Upper lobe of left lung (tissue), 6 donors: ENCODE results near the gene LYPD1. TPM values are rescaled to one million over a fixed set of nuclear protein-coding genes. Genes with fewer than 3 reads are reported as not detected.
A peak's percentile ranks its signal among the peaks of the same experiment; 100 is the strongest.

Experiments used
- ATAC-seq, 2 donors: fragments of 200-7000 bp; cut with Tn5 transposase; one replicate each; pipeline ENCODE4 v1.9.1; 2022; ENCODE audit warnings: mild to moderate bottlenecking in 2 of 2, moderate library complexity in 2 of 2; ENCODE audit not compliant: low FRiP score in 2 of 2
- DNase-seq, 2 donors: peaks; one replicate each; pipeline ENCODE4 v3.0.0-alpha.2; 2019 to 2020
- H3K27ac ChIP-seq, 4 donors: fragments of 200-600 bp; sonication (generic); one replicate each; pipeline ENCODE4 v1.5.1; 2016 to 2019
- H3K27me3 ChIP-seq, 4 donors: fragments of 200-600 bp; sonication (generic); one replicate each; pipeline ENCODE4 v1.5.1; 2017 to 2019
- H3K36me3 ChIP-seq, 4 donors: fragments of 200-600 bp; sonication (generic); one replicate each; pipeline ENCODE4 v1.5.1; 2016 to 2019
- H3K4me1 ChIP-seq, 4 donors: fragments of 200-600 bp; sonication (generic); one replicate each; pipeline ENCODE4 v1.5.1; 2018 to 2019
- H3K4me3 ChIP-seq, 4 donors: fragments of 200-600 bp; sonication (generic); one replicate each; pipeline ENCODE4 v1.5.1; 2017 to 2019; ENCODE audit warnings: mild to moderate bottlenecking in 2 of 4, moderate library complexity in 1 of 4
- H3K9me3 ChIP-seq, 4 donors: fragments of 200-600 bp; sonication (generic); one replicate each; pipeline ENCODE4 v1.5.1; 2018 to 2019
- EP300 ChIP-seq, 4 donors: sonication (generic); formaldehyde crosslinking; IDR thresholded peaks; one replicate each; pipeline ENCODE4 v1.5.1; 2017; ENCODE audit warnings: antibody characterized with exemption in 4 of 4, control low read depth in 2 of 4
- POLR2A ChIP-seq, 4 donors: fragments of 450-650 bp; IDR thresholded peaks; one replicate each; pipeline ENCODE4 v1.5.1; 2016 to 2017; ENCODE audit warnings: antibody characterized with exemption in 4 of 4, mild to moderate bottlenecking in 2 of 4
- POLR2AphosphoS5 ChIP-seq, 2 donors: sonication (generic); formaldehyde crosslinking; IDR thresholded peaks; one replicate each; pipeline ENCODE4 v1.5.1; 2017; ENCODE audit warnings: antibody characterized with exemption in 2 of 2
- WGBS, 2 donors: methylation state at CpG; one replicate each; pipeline ENCODE4 v1.1.5; 2017 to 2018; 5-methylcytosine and 5-hydroxymethylcytosine counted together
- total RNA-seq, 6 donors: library from RNA; depleted of rRNA in 4 of 6; stranded (reverse); fragments of >200 nt in 4 of 6; gene quantifications; one replicate each; pipeline versions ENCODE4 v1.1.0 to v1.2.1, GENCODE V29; 2016 to 2021
- TF ChIP-seq, protein P1 (sequence below), 6 experiments: fragments of 450-650 bp in 4 of 6; fragments of 200-600 bp in 2 of 6; sonication (generic) in 2 of 6; IDR thresholded peaks; one replicate each; pipeline ENCODE4 v1.5.1; 2016 to 2019; ENCODE audit warnings: antibody characterized with exemption in 6 of 6
- donor health status: DM: no; HTN: no; CAD: no; lungs with moderate emphysema.
- donor health status: DM: no; HTN: yes; CAD: no; lungs with severe emphysema.

Gene LYPD1
- total RNA-seq, 6 donors from 2014 or later, result 0.89 to 1.4 (median 1.1) TPM

DNA sequence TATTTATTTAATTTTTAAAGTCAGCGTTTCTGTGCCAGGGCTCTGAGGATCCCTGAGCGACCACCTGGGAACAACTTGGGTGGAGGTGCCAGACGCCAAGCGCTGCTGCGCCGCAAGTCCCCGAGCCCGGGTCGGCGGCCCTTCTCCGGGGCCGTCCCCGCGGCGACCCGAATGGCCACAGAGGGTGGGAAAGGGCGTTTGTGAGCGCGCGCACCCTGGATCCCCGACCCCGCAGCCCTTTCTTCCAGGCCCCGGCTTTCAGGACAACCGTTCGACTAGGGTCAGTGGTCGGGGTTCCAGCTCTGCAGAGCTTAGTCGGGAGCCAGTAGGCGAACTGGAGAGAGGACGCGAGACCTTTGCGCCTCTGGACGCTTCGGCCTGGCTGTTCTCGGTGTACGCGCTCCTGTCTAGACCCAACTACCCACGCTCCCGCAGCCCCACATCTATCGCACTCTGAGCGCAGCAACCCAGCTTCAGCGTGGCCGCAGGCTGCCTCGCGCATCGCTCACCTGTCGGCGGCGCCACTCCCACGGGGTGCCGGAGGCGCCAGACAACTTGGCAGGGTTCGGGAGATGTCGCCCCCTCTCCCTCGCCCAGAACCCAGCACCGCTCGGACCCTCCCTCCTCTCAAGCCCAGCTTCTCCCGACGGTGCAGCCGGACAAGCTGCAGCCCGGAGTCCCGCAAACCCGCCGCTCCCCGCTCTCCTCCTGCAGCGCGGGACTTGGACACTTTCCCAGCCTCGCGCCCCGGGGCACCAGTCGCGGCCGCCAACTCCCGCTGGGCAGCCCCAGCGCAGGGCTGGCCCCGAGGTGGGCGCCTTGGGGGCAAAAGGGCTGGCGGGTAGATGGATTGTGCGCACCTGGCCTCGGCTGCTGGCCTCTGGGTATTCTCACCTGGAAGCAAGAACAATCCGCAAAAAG is 758 bp downstream of the LYPD1 start:
- Histone ChIP-seq H3K36me3 (no peaks in the 10 kb centered on the region), H3K4me1 (peaks cover 21 to 34% (median 32%) of the 10 kb centered on the region in 4 donors), H3K4me3 (peak overlapping the region; percentile 42 to 54 (median 49)), H3K27me3 (peaks cover 0 to 34% (median 15%) of the 10 kb centered on the region in 4 donors), H3K27ac (no peak overlapping the region), H3K9me3 (no peaks in the 10 kb centered on the region)
- ATAC-seq (peak; percentile 9 to 18), DNase-seq (peak in 1 of 2 donors; percentile 82)
- 3 to 5% methylated on average over 17 to 66 of the region's 80 CpGs for WGBS, 2 donors
- TF ChIP-seq EP300 (IDR thresholded peaks at IDR 0.05) (no peak), POLR2AphosphoS5 (IDR thresholded peaks at IDR 0.05) (no peak), POLR2A (IDR thresholded peaks at IDR 0.05) (no peak)
- TF ChIP-seq, protein P1, sequence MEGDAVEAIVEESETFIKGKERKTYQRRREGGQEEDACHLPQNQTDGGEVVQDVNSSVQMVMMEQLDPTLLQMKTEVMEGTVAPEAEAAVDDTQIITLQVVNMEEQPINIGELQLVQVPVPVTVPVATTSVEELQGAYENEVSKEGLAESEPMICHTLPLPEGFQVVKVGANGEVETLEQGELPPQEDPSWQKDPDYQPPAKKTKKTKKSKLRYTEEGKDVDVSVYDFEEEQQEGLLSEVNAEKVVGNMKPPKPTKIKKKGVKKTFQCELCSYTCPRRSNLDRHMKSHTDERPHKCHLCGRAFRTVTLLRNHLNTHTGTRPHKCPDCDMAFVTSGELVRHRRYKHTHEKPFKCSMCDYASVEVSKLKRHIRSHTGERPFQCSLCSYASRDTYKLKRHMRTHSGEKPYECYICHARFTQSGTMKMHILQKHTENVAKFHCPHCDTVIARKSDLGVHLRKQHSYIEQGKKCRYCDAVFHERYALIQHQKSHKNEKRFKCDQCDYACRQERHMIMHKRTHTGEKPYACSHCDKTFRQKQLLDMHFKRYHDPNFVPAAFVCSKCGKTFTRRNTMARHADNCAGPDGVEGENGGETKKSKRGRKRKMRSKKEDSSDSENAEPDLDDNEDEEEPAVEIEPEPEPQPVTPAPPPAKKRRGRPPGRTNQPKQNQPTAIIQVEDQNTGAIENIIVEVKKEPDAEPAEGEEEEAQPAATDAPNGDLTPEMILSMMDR (IDR thresholded peaks at IDR 0.05), result no peak

DNA sequence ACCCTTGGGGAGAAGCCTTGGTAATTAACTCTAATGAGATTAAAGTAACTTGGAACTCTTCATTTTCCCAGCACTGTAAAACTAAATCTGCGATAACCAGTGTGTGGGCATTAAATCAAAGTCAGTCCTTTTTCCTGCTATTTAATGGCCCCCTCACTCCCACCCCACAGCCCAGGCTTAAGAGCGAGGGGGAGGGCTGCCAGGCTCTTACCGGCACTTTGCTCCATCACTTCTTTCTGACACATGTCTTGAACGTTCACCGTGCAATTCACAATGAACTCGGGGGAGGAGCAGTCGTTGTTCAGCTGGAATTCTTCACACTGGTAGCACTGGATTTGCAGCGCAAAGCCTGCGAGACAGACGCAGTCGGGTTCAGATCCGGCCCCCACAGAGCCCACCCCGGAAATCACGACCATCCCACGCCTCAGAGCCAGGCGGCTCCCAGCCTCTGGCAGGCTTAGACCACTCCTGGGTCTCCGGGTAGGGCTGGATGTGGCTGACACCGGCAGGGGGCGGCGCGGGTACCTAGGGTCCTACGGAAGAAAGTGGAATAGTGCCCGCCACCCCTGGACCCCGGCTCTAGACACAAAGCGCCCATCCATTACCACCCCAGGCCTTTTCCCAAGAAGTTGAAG is 1.7 kb downstream of the LYPD1 start:
- TF ChIP-seq EP300 (IDR thresholded peaks at IDR 0.05) (no peak), POLR2A (IDR thresholded peaks at IDR 0.05) (no peak), POLR2AphosphoS5 (IDR thresholded peaks at IDR 0.05) (no peak)
- TF ChIP-seq, protein P1 (IDR thresholded peaks at IDR 0.05), result no peak
- ATAC-seq (no peak), DNase-seq (peak in 1 of 2 donors; percentile 68)
- no peaks in the 10 kb centered on the region for H3K36me3 ChIP-seq
- WGBS, 2 donors, result 9 to 10% methylated on average over 17 to 19 of the region's 25 CpGs
- peak overlapping the region in 1 of 4 donors; percentile 53 for H3K4me3 ChIP-seq
- peaks cover 21 to 34% (median 32%) of the 10 kb centered on the region in 4 donors for H3K4me1 ChIP-seq
- no peak overlapping the region for H3K27ac ChIP-seq
- no peaks in the 10 kb centered on the region for H3K9me3 ChIP-seq
- H3K27me3 ChIP-seq, result peaks cover 0 to 34% (median 15%) of the 10 kb centered on the region in 4 donors

DNA sequence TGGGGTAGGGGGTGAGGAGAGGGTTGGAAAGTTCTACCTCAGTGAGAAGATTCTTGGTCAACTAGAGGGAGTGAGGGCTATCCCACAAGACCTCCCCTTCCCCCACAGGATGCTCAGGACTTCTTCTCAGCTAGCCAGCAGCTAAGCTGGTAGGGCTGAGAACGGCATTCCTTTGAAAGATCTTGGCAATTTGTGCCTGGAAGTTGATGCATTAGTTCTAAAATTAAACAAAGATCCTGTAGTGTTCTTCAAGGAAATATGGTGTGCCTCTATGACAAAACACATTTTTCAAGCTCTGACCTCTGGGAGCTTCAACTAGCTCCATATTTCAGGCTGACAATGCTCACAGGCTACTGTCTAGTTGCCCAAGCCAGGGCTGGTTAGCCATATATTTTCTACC is 2.3 kb downstream of the LYPD1 start:
- no peaks in the 10 kb centered on the region for H3K9me3 ChIP-seq
- H3K4me3 ChIP-seq, result no peak overlapping the region
- H3K27ac ChIP-seq, result no peak overlapping the region
- no peak for DNase-seq
- no peaks in the 10 kb centered on the region for H3K36me3 ChIP-seq
- peaks cover 0 to 34% (median 15%) of the 10 kb centered on the region in 4 donors for H3K27me3 ChIP-seq
- H3K4me1 ChIP-seq, result peaks cover 21 to 34% (median 32%) of the 10 kb centered on the region in 4 donors
- no peak for ATAC-seq
- TF ChIP-seq POLR2AphosphoS5 (IDR thresholded peaks at IDR 0.05) (no peak), POLR2A (IDR thresholded peaks at IDR 0.05) (no peak), EP300 (IDR thresholded peaks at IDR 0.05) (no peak)
- TF ChIP-seq, protein P1 (IDR thresholded peaks at IDR 0.05), result no peak
- 33 to 55% methylated on average over 1 of the region's 1 CpG for WGBS, 2 donors

DNA sequence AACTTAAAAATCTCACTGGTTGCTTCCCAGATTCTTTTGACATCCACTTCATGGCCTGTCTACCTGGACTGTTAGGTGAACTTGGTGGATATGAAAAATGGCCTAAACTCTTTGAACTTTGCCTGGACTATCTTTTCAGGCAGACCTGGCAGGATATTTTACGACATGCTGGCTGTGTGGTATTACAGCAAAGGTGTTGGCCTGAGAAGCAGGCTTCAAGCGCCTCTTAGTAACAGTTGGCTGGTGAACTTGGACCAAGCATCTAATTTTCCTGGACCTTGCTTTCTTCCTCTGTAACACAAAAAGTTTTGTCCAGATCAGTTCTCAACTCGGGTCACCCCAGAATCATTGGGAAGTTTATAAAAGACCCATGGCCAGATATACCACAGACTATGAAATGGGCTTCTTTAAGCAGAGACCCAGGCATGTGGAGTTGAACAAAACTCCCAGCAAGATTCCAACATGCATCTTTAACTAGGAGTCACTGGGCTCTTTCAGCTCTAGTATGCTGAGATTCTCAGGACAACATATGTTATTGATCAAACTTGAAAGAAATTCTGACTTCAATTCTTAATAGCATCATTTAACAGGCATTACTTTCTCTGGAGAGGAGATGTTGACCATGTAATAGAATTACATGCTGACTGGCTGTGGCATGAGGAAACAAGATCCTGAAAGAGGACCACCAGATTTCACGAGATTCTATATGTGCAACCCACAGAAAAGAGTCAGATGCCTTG is 4.4 kb downstream of the LYPD1 start:
- Histone ChIP-seq H3K9me3 (no peaks in the 10 kb centered on the region), H3K4me1 (peaks cover 19 to 25% (median 24%) of the 10 kb centered on the region in 4 donors), H3K27me3 (peaks cover 0 to 30% (median 13%) of the 10 kb centered on the region in 4 donors), H3K27ac (no peak overlapping the region), H3K4me3 (no peak overlapping the region), H3K36me3 (no peaks in the 10 kb centered on the region)
- WGBS, 2 donors, result 90 to 99% methylated on average over 4 of the region's 4 CpGs
- ATAC-seq, result no peak
- no peak for DNase-seq
- TF ChIP-seq EP300 (IDR thresholded peaks at IDR 0.05), result no peak
- TF ChIP-seq POLR2A (IDR thresholded peaks at IDR 0.05), result no peak
- TF ChIP-seq POLR2AphosphoS5 (IDR thresholded peaks at IDR 0.05), result no peak
- TF ChIP-seq, protein P1 (IDR thresholded peaks at IDR 0.05), result no peak
